Hair follicle dermal papilla cell (primary cell): Measurements from ENCODE around the gene SMCO3. TPM values are rescaled to one million over a fixed set of nuclear protein-coding genes. Genes with fewer than 3 reads are reported as not detected.

Experiments used
- total RNA-seq: library from RNA; depleted of rRNA; stranded (reverse); fragments of >200 nt; gene quantifications from 2 replicates; pipeline ENCODE4 v1.2.3, GENCODE V29; 2012

The SMCO3 gene
- total RNA-seq, result not detected in 2 replicates

DNA sequence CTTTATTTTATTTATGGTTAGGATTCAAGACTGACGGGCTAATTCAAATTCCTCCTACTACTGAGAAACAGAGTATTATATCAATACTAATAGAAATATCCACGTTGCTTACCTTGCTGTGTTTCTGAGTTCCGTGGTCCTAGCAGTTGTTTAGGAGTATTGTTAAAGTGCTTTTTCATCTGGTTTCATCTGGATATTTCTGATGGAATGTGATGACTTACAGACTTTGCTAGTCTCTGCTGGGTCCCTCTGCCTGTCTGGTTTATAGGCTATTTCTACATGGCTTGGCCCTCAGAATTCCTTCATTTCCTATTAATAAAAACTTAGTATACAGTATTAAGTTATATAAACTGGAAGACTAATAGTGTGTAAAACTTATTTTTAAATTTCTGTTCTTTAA lies at the start of gene SMCO3:
SMCO3 (minus strand) TSS at position 169 of the 400 bp plus-strand sequence. CDS start 7,502 bp downstream, outside the sequence.

DNA sequence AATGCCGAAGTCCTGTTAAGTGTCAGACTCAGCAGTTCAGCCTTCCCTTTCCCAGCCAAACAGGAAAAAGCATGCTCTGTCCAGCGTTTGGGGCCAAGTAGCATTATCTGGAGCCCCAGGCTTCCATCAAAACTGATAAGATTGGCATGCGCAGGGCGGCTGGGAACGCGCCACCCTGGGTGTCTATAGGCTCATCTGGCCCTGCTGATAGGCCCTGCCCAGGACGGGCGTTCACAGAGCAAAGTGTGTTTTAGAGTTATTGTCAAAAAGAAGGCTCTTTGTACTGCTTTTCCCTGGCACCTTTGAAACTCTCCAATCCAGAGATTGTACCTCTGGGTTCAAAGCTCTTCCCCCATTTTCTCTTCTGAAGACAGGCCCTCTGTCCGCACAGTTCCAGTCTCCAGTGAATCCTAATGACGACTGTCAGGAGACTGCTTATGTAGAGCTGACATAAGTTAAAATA lies 29.5 kb upstream of the SMCO3 start, which contains the start of gene ART4:
ART4 (minus strand) TSS at position 102 of the 463 bp plus-strand sequence. CDS start 413 bp downstream, outside the sequence.

DNA sequence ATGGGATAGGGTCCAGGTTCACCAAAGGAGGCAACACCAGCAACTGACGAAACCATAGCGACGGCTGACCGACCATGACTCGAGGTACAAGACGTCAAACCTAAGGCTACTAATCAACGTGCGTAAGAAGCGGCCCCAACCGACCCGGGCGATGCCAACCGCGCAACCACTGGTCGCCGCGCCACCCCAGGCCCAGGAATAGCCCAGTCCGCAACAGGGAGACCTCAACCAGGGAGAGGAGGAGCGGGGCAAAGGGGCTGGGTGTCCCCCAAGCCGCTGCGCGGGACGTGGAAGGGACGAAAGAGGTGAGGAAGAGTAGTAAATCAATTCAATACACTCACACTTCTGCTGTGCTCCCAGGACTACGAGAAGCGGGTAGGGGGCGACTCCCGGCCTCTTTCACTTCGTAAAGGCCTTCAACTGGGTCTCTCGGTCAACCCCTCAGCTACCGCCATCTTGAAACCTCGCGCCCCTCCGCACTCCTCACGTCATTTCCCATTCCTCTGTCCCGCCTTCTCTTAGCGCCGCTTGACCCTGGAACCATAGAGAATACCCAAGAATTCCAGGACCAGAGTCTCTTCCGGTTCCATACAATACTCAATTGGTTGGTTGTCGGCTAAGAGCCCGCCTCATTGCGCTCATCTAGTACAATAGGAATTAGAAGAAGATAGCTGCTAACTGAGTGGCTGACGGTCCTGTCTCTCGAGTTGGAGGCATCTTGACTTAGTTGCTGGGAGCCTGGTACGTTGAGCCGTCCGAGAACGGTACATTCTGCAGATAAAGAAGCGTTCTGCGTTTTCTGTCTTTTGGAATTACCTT lies 10.8 kb downstream of the SMCO3 start, which contains the start of the genes C12orf60 and WBP11:
C12orf60 (plus strand) TSS at position 660 of the 819 bp plus-strand sequence. CDS start 19,266 bp downstream, outside the sequence.
WBP11 (minus strand) TSS at position 468 of the 819 bp plus-strand sequence. CDS start 2,095 bp downstream, outside the sequence.

Other genes with a start within 250 kb of the SMCO3 start
- gene PLBD1, start 246.3 kb downstream of the SMCO3 start, total RNA-seq, result 1.9 and 3.1 TPM in 2 replicates
- not detected in 2 replicates for gene GUCY2C, start 117.6 kb downstream of the SMCO3 start, total RNA-seq
- gene WBP11, start 10.7 kb downstream of the SMCO3 start, total RNA-seq, result 10.0 and 12.3 TPM in 2 replicates
- 0.49 and 0.65 TPM in 2 replicates for gene C12orf60, start 10.5 kb downstream of the SMCO3 start, total RNA-seq
- not detected in 2 replicates for gene ART4, start 29.3 kb upstream of the SMCO3 start, total RNA-seq
- 0.85 TPM in 1 of 2 replicates, not detected in the other for gene MGP, start 71.7 kb upstream of the SMCO3 start, total RNA-seq
- gene ERP27, start 124.4 kb upstream of the SMCO3 start, total RNA-seq, result not detected in 2 replicates
- gene ARHGDIB, start 147.4 kb upstream of the SMCO3 start, total RNA-seq, result 3.2 and 10.2 TPM in 2 replicates
- gene PDE6H, start 158.9 kb upstream of the SMCO3 start, total RNA-seq, result not detected in 2 replicates